Measurements from ENCODE around the gene RPL23. TPM values are rescaled to one million over a fixed set of nuclear protein-coding genes. Genes with fewer than 3 reads are reported as not detected.
A peak's percentile ranks its signal among the peaks of the same experiment; 100 is the strongest.

RPL23 gene
- total RNA-seq (1,000 to 10,000 TPM; 1,638 to 2,124 (median 1,743) TPM), total RNA-seq (676 to 1,301 (median 961) reads per million in 29 experiments)
- 3,627 TPM for total RNA-seq (2013)

DNA sequence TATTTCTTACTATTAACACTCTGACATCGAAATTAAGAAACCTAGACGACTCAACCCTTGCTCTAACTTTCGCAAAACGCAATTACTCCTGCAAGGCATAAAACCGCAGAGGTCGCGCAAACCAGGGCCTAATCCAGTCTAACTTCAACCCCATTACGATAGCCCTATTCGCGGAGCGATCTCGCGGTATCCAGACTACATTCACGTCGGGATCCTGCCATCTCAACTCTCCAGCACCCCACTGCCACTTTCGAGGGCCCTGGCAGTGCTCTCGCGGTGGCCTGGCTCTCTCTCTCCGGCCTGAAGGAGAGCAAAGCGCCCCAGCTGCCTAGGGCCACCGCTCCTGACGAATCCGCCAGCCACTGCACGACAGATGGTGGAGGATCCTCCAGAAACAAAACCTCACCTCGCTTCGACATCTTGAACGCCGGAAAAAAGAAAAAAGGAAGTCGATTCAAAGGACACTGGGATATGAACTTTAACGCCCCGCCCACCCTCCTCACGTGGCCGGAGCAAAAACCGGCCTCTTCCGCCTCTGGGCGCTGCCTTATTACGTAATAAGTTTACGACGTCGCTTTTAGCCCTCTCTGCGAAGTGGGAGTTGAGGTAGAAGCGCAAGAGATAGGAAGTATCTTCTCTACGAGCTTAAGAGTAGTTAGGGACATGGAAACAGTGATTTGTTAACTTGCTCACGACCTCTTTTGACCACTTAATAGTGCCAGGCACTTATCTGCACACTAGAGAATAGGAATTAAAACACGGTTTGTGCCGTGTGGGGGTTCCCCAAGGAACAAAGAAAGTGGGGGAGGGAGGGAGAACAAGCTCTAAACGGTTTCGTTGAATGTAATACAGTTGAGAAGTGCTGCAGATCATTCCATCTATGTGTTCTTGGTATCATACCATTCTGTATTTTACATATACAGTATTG lies at the start of gene RPL23:
Gene RPL23 (minus strand): TSS at position 430 of the 928 bp plus-strand sequence. CDS start 11 bp downstream, at position 419.
- ATAC-seq (replicated peaks in 1 of 4) (peak; percentile 85 to 92 (median 90)), DNase-seq (peak; percentile 74 to 96 (median 89))
- H3K27me3 Mint-ChIP-seq: no peaks in the 10 kb centered on the region
- peak within 1 kb of the TSS; percentile 98 to 99 for H3K27ac Mint-ChIP-seq
- H3K36me3 Mint-ChIP-seq: peaks cover 44% of the 10 kb centered on the region
- WGBS (ENCODE audit: insufficient coverage): 1% methylated on average over 28 of the region's 48 CpGs
- POLR2A ChIA-PET: interaction anchor here (0.5 to 2.6 kb wide), 11 partner anchors 15 to 129 kb away, joined by 3 to 26 read pairs (median 5); partner anchors contain the start of genes CWC25 (in 2 of the 2) and LASP1 (in 2 of the 2)
- peaks cover 15 to 34% of the 10 kb centered on the region in 2 experiments for H3K4me1 ChIP-seq (ENCODE audit: control insufficient read depth in 1 of 2, extremely low read depth in 1 of 2, insufficient read depth in 2 of 2, low read length in 2 of 2)
- H3K4me3 ChIP-seq (ENCODE audit: control insufficient read depth in 1 of 2, extremely low read depth in 1 of 2, low read length in 1 of 2): peak within 1 kb of the TSS; percentile 68 to 90
- H3K36me3 ChIP-seq (ENCODE audit: control insufficient read depth in 2 of 2, extremely low read depth in 1 of 2, insufficient read depth in 1 of 2, low read length in 1 of 2): peaks cover 9 to 43% of the 10 kb centered on the region in 2 donors
- no peaks in the 10 kb centered on the region for H3K27me3 ChIP-seq (replicated peaks in 1 of 2; ENCODE audit: control insufficient read depth in 2 of 2, extremely low read depth in 1 of 2, insufficient read depth in 2 of 2, low read length in 1 of 2)
- no peaks in the 10 kb centered on the region for H3K9me3 Mint-ChIP-seq
- H3K27ac ChIP-seq (ENCODE audit: low read length): peak within 1 kb of the TSS; percentile 99
- H3K9me3 ChIP-seq: no peaks in the 10 kb centered on the region
- CTCF ChIA-PET: interaction anchor here in 1 of 2 donors (0.6 to 3.0 kb wide), 13 partner anchors 14 to 374 kb away, joined by 3 to 35 read pairs (median 4); partner anchors contain the start of genes CWC25 and LASP1
- peaks cover 41 to 47% (median 45%) of the 10 kb centered on the region in 3 donors for H3K4me1 Mint-ChIP-seq
- peak within 1 kb of the TSS; percentile 91 to 96 (median 94) for H3K4me3 Mint-ChIP-seq

DNA sequence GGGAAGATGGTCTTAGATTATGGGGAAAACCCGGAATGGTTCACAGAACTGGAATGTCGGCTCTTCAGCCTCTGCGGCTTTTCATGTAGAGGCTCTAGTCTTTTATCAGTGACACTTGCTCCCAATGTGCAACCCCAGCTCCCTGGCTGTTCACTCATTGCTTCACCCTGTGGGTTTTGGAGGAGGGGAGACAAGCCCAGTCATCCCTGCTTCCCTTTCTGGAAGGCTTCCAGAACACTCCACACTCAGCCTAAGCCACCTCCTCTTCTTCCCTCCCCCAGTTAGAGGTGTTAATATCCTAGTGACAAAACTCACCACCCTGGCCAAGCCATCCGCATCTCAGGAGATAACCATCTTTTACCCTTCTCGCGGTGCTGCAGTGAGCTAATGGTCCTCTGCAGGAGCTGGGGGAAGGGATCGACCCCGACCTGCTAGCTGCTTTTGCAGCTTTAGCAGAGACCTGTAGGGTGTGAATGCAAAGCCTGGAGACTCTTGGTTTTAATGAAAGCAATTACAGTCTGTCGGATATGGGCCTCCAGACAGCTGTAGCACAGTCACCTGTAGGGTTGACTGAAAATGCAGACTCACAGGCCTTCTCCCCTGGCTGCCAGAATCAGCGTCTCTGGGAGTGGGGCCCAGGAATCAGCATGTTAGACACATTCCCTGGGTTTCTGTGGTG lies 47.6 kb upstream of the RPL23 start:
- peak overlapping the region; percentile 53 for H3K27ac ChIP-seq (ENCODE audit: low read length)
- Mint-ChIP-seq H3K9me3 (no peaks in the 10 kb centered on the region), H3K27me3 (no peaks in the 10 kb centered on the region), H3K4me3 (peak overlapping the region in 2 of 3 donors; percentile 9 to 58), H3K27ac (peak overlapping the region; percentile 83 to 92), H3K36me3 (peaks cover 22% of the 10 kb centered on the region), H3K4me1 (peaks cover 55 to 76% (median 75%) of the 10 kb centered on the region in 3 donors)
- H3K36me3 ChIP-seq (ENCODE audit: control insufficient read depth in 2 of 2, extremely low read depth in 1 of 2, insufficient read depth in 1 of 2, low read length in 1 of 2): peaks cover 9 to 52% of the 10 kb centered on the region in 2 donors
- no peak overlapping the region for H3K4me3 ChIP-seq (ENCODE audit: control insufficient read depth in 1 of 2, extremely low read depth in 1 of 2, low read length in 1 of 2)
- ChIA-PET POLR2A (interaction anchor here in 1 of 2 donors (0.6 kb wide), 1 partner anchor 252 kb away, joined by 5 read pairs; no protein-coding TSS in a partner anchor), CTCF (interaction anchor here (0.5 to 1.3 kb wide), 8 partner anchors 10 to 1312 kb away, joined by 3 to 5 read pairs (median 3); partner anchors contain the start of genes LASP1 (in 1 of the 2) and PLXDC1 (in 1 of the 2))
- ATAC-seq (replicated peaks in 1 of 4): peak in 2 of 4 experiments; percentile 6 to 10
- peak in 29 of 35 experiments; percentile 25 to 73 (median 46) for DNase-seq
- H3K9me3 ChIP-seq: no peaks in the 10 kb centered on the region
- whole genome bisulfite sequencing (ENCODE audit: insufficient coverage): 64% methylated on average over 5 of the region's 10 CpGs
- H3K27me3 ChIP-seq (replicated peaks in 1 of 2; ENCODE audit: control insufficient read depth in 2 of 2, extremely low read depth in 1 of 2, insufficient read depth in 2 of 2, low read length in 1 of 2): no peaks in the 10 kb centered on the region
- H3K4me1 ChIP-seq (ENCODE audit: control insufficient read depth in 1 of 2, extremely low read depth in 1 of 2, insufficient read depth in 2 of 2, low read length in 2 of 2): peaks cover 42 to 85% of the 10 kb centered on the region in 2 experiments

DNA sequence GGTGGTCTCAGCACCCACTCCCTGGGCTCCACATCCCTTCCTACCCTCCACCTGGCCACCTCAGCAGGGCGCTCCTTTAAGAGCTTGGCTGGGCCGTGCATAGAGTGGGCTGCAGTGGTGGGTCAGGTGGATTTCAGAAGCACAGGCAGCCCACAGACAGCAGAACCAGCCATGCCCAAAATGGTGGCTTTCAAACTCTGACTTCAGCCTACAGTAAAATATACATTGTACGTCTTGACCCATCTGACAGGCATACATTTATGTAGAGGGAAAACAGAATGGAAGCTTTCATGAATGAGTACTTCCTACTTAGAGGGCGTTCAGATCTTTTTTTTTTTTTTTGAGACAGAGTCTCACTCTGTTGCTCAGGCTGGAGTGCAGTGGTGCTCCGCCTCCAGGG lies 45.9 kb upstream of the RPL23 start:
- 0% methylated on average over 1 of the region's 5 CpGs for WGBS (ENCODE audit: insufficient coverage)

DNA sequence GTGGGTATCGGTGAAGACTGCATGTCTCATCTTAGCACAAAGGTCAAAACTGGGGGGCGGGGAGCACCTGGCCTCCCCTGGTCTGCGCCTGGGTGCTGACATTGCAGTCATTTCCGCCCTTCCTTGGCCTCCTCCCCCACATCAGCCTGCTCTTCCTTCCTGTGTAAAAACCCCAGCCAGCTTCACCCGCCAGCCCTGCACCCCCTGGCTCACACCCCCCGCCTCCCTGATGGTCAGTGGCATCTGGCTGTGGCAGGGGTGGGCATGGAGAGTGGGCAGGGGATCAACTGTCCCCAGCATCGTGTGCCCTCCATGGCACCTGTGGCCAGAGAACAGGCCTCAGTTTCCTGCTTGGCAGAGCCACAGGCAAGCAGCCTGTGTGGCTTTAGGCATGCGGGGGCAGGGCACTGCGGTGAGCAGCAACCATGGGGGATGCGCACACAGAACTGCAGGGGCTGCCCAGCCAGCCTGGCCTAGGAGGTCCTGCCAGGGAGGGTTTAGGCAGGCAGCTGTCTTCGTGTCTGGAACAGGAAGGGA lies 45.4 kb upstream of the RPL23 start:
- H3K9me3 Mint-ChIP-seq: no peaks in the 10 kb centered on the region
- Histone ChIP-seq H3K4me1 (ENCODE audit: control insufficient read depth in 1 of 2, extremely low read depth in 1 of 2, insufficient read depth in 2 of 2, low read length in 2 of 2) (peaks cover 42 to 90% of the 10 kb centered on the region in 2 experiments), H3K9me3 (no peaks in the 10 kb centered on the region), H3K27ac (ENCODE audit: low read length) (peak overlapping the region; percentile 90), H3K4me3 (ENCODE audit: control insufficient read depth in 1 of 2, extremely low read depth in 1 of 2, low read length in 1 of 2) (peak overlapping the region; percentile 35 to 57), H3K27me3 (replicated peaks in 1 of 2; ENCODE audit: control insufficient read depth in 2 of 2, extremely low read depth in 1 of 2, insufficient read depth in 2 of 2, low read length in 1 of 2) (no peaks in the 10 kb centered on the region), H3K36me3 (ENCODE audit: control insufficient read depth in 2 of 2, extremely low read depth in 1 of 2, insufficient read depth in 1 of 2, low read length in 1 of 2) (peaks cover 12 to 48% of the 10 kb centered on the region in 2 donors)
- POLR2A ChIA-PET: interaction anchor here (0.6 to 1.3 kb wide), 4 partner anchors 13 to 45 kb away, joined by 3 to 5 read pairs (median 4); partner anchors contain the start of genes LASP1 (in 1 of the 2) and RPL23 (in 1 of the 2)
- H3K36me3 Mint-ChIP-seq: peaks cover 21% of the 10 kb centered on the region
- CTCF ChIA-PET: interaction anchor here (0.6 to 1.6 kb wide), 2 partner anchors 194 to 254 kb away, joined by 4 to 5 read pairs; no protein-coding TSS in a partner anchor
- peak overlapping the region; percentile 67 to 79 (median 75) for H3K4me3 Mint-ChIP-seq
- no peaks in the 10 kb centered on the region for H3K27me3 Mint-ChIP-seq
- H3K27ac Mint-ChIP-seq: peak overlapping the region; percentile 94 to 95
- 0% methylated on average over 9 of the region's 11 CpGs for WGBS (ENCODE audit: insufficient coverage)
- DNase-seq (peak; percentile 54 to 89 (median 78)), ATAC-seq (replicated peaks in 1 of 4) (peak; percentile 87 to 90 (median 90))
- peaks cover 51 to 78% (median 75%) of the 10 kb centered on the region in 3 donors for H3K4me1 Mint-ChIP-seq

More for the DNA sequence above, 45.9 kb upstream of the RPL23 start:
- Histone ChIP-seq H3K27me3 (replicated peaks in 1 of 2; ENCODE audit: control insufficient read depth in 2 of 2, extremely low read depth in 1 of 2, insufficient read depth in 2 of 2, low read length in 1 of 2) (no peaks in the 10 kb centered on the region), H3K4me1 (ENCODE audit: control insufficient read depth in 1 of 2, extremely low read depth in 1 of 2, insufficient read depth in 2 of 2, low read length in 2 of 2) (peaks cover 42 to 85% of the 10 kb centered on the region in 2 experiments), H3K4me3 (ENCODE audit: control insufficient read depth in 1 of 2, extremely low read depth in 1 of 2, low read length in 1 of 2) (peak overlapping the region; percentile 35 to 57), H3K27ac (ENCODE audit: low read length) (peak overlapping the region; percentile 90), H3K9me3 (no peaks in the 10 kb centered on the region), H3K36me3 (ENCODE audit: control insufficient read depth in 2 of 2, extremely low read depth in 1 of 2, insufficient read depth in 1 of 2, low read length in 1 of 2) (peaks cover 12 to 48% of the 10 kb centered on the region in 2 donors)
- H3K9me3 Mint-ChIP-seq: no peaks in the 10 kb centered on the region
- H3K36me3 Mint-ChIP-seq: peaks cover 20% of the 10 kb centered on the region
- H3K4me3 Mint-ChIP-seq: peak overlapping the region; percentile 67 to 79 (median 75)
- CTCF ChIA-PET: interaction anchor here (0.6 to 1.6 kb wide), 3 partner anchors 106 to 254 kb away, joined by 4 to 6 read pairs (median 5); no protein-coding TSS in a partner anchor
- DNase-seq (no peak), ATAC-seq (replicated peaks in 1 of 4) (peak in 2 of 4 experiments; percentile 0 to 4)
- H3K27ac Mint-ChIP-seq: peak overlapping the region; percentile 94 to 95
- no peaks in the 10 kb centered on the region for H3K27me3 Mint-ChIP-seq
- POLR2A ChIA-PET: interaction anchor here in 1 of 2 donors (0.6 kb wide), 1 partner anchor 15 kb away, joined by 3 read pairs; no protein-coding TSS in a partner anchor
- H3K4me1 Mint-ChIP-seq: peaks cover 45 to 75% (median 72%) of the 10 kb centered on the region in 3 donors

DNA sequence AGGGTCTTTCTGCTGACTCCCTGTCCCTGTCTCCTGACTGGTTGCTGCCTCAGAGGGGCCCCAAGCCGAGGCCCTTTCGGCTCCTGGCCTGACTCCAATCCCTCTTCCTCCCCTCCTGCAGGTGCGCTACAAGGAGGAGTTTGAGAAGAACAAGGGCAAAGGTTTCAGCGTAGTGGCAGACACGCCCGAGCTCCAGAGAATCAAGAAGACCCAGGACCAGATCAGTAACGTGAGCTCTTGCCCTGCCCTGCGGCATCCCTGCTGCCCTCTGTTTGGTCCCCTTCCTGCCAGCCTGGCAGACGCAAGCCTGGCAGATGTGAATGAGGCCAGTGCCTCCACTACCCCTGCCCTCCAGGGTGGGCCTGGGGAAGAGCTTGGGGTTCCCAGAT lies 44.8 kb upstream of the RPL23 start:
- ChIA-PET CTCF (interaction anchor here in 1 of 2 donors (1.6 kb wide), 1 partner anchor 255 kb away, joined by 5 read pairs; no protein-coding TSS in a partner anchor), POLR2A (interaction anchor here (0.6 to 1.3 kb wide), 4 partner anchors 13 to 44 kb away, joined by 3 to 5 read pairs (median 4); partner anchors contain the start of genes LASP1 (in 1 of the 2) and RPL23 (in 1 of the 2))
- Histone ChIP-seq H3K27ac (ENCODE audit: low read length) (peak overlapping the region; percentile 90), H3K36me3 (ENCODE audit: control insufficient read depth in 2 of 2, extremely low read depth in 1 of 2, insufficient read depth in 1 of 2, low read length in 1 of 2) (peaks cover 12 to 42% of the 10 kb centered on the region in 2 donors), H3K4me3 (ENCODE audit: control insufficient read depth in 1 of 2, extremely low read depth in 1 of 2, low read length in 1 of 2) (peak overlapping the region; percentile 35 to 39), H3K27me3 (replicated peaks in 1 of 2; ENCODE audit: control insufficient read depth in 2 of 2, extremely low read depth in 1 of 2, insufficient read depth in 2 of 2, low read length in 1 of 2) (no peaks in the 10 kb centered on the region), H3K9me3 (no peaks in the 10 kb centered on the region), H3K4me1 (ENCODE audit: control insufficient read depth in 1 of 2, extremely low read depth in 1 of 2, insufficient read depth in 2 of 2, low read length in 2 of 2) (peaks cover 46 to 94% of the 10 kb centered on the region in 2 experiments)
- ATAC-seq (replicated peaks in 1 of 4) (peak; percentile 48 to 52 (median 50)), DNase-seq (peak in 3 of 35 experiments; percentile 22 to 59 (median 24))
- Mint-ChIP-seq H3K9me3 (no peaks in the 10 kb centered on the region), H3K4me1 (peaks cover 53 to 78% (median 75%) of the 10 kb centered on the region in 3 donors), H3K36me3 (peaks cover 16% of the 10 kb centered on the region), H3K4me3 (peak overlapping the region; percentile 67 to 79 (median 75)), H3K27me3 (no peaks in the 10 kb centered on the region), H3K27ac (peak overlapping the region; percentile 94 to 95)
- WGBS (ENCODE audit: insufficient coverage): 2% methylated on average over 6 of the region's 9 CpGs

Measured in T-cell (primary cell).